ENCODE data around the gene BEX3.
"Not testable (repeated sequence)": the region's sequence is repeated elsewhere in the genome, so short reads cannot be mapped to it uniquely, and the experiment has no call there.

BEX3 gene

DNA sequence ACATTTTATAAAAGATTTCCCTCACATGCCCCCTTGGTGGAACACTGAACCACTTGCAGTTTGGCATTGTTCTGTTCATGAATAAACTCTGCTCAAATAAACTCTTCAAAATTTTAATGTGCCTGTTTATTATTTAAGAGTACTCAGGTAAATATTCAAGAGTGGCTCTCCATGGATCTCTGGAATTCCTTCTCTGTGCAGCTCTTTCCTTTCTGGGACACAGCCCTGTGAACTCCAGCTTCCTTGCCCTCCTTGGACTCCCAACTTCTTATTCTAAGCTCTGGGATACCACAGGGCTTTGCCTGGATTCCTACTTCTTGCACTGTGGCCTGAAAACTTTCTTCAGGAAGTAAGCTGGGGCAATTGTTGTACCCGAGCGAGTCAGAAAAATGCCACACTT lies 8.3 kb downstream of the BEX3 start:
- no peak for DNase-seq

DNA sequence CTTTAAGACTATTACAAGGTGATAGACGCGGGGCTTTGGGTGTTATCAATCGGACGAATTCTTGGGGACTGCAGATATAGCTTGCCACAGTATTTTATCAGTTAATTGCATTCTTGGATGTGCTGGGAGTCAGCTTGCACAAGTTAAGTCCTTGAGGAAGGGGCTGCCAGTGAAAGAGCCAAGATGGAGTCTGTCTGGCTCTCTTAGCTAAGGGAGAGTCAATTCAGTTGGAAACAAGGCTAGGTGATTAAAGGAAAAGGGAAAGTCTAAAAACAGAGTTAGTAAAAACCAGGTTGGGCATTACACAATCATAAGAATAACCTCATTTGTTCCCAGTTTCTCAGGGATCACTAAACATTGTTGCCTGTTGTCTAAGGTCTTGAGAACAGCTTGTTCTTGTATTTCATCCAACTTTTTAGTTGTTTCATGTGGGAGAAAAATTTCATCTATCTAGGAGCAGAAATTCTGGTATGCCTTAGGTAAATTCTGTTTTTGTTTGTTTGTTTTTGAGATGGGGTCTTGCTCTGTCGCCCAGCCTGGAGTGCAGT lies 9.0 kb downstream of the BEX3 start:
- DNase-seq: not testable (repeated sequence)

DNA sequence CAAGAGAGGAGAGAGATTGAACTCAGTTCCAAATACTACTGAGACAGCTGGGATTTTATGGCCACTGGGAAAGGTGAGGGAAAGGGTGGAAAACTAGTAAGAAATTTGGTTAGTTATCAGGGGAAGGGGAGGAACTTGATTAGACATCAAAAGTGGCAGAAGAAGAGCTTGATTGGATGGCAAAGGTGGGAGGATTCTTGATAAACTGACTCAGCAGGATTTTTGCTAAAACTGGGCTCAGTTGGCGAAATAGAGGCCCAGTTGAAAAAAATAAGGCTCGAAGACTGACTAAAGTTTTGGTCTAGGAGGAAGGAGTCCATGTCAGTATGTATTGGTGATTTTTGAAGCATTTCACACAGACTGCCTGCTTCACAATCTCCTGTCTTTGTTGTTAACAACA lies 10.0 kb downstream of the BEX3 start:
- no peak for DNase-seq

DNA sequence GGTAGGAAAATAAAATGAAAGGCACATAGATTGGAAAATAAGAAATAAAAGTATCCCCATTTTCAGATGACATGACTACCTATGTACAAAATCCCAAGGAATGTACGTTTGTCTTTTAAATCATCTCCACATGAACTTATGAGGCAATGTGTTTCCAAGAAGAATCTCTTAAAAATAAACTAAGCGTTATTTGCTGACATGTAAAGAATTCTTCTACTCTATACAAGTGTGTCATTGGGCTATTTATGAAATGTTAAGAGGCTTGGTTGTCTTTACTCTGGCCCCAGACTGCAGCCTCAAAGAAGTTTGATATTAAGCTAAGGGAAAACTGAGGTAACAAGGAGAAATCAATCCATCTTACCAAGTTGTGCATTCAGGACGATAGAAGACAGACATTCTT lies 17.1 kb downstream of the BEX3 start:
- no peak for DNase-seq

DNA sequence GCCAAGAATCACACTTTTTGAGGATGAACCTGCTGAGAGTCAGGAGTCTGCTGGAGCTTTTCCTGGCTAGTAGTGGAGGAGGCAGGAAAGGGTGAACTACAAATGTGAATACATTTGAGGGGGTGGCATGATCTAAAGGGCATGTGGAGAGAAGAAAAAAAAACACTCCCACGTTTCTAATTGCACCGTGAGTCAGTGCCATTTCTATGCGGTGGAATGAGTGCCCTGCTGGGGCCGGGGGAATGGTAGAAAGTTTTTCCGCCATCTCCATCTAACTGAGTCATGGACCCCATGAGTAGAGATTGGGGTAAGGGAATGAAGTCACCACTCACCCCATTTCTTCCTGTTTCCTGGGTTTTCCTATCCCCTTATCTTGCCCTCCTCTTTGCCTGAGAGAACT lies 19.8 kb downstream of the BEX3 start:
- DNase-seq: no peak

DNA sequence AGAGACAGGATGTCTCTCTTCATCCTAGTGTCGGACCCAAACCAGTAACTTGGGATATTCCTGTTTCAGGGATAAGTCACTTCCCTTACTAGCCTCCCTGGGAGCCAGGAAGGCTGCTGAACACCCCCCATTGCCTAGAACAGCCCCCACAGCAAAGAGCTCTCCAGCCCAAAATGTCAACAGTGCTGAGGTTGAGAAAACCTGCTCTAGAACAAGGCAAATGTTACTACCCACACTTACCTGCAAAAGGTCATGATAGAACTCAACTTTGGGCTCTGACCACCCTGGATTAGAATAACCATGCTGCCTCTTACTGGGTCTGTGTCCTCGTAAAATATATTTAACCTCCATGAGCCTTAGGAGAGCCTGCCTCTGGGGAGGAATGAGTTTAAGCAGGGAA lies 20.3 kb downstream of the BEX3 start:
- no peak for DNase-seq

DNA sequence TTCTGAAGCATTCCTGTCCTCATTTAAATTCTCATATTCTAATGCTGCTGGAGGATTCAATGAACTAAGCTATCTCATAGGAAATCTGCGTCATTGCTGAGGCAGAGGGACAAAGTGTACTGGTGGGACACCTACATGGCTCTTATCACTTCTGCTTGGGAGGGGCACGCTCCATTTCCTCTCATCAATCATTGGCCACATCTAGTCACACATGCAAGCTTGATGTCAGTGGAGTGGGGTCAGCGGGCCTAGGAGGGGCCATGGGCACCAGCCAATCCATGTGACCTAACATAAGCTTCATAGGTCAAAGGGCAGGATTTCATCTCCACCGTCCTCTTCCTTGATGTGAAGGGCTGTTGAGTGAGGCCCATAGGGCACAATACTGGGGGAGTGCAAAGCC lies 21.4 kb downstream of the BEX3 start:
- DNase-seq: no peak

DNA sequence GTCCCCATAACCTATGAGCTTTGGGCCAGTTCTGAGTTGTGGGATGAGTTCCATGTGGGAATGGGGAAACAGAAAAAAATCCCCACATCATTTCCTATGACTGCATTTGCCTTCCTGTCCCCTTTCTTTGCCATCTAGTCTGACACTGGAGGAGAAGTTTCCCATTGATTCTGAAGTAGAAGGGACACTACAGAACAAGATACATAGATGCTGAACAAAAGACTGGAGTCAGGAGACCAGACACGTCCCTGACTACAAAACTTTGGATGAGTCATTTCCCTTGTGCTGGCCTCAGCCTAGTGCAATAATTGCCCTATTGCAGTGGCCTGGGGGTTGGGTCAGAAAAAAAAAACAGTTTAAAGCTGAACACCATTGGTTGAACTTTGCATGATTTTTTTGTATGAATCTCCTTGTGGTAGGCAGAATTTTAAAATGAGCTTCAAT lies 22.1 kb downstream of the BEX3 start:
- peak; percentile 84 for DNase-seq

DNA sequence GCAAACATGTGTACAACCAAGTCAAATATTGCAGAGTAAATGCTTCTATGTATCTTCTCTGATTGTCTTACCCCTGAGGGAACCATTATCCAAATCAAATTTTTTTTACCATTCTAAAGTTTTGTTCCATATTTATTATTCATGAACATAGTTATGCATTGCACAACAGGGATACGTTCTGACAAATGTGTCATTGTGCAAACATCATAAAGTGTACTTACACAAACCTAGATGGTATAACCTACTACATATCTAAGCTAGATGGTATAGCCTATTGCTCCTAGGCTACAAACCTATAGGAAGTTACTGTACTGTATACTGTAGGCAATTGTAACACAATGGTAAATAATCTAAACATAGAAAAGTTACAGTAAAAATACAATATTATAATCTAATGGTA lies 23.4 kb downstream of the BEX3 start:
- DNase-seq: no peak

DNA sequence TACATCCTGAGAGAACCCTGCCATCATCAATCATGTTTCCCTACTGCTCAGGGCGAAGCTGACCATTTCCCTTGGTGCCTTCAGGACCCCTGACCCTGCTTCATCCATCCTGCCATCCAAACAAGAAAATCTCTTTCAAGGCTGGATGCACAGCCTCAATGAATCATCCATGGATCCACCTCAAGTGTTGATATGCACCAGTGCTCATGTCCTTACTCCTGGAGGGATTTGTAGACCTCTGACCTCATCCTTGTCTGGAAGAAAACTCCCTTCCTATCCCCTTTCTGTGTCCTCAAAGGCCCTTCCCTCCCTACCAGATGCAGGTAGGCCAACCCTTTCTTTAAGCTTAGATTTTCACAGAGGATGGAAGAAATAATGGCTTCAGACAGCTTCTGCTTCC lies 24.6 kb downstream of the BEX3 start:
- no peak for DNase-seq

DNA sequence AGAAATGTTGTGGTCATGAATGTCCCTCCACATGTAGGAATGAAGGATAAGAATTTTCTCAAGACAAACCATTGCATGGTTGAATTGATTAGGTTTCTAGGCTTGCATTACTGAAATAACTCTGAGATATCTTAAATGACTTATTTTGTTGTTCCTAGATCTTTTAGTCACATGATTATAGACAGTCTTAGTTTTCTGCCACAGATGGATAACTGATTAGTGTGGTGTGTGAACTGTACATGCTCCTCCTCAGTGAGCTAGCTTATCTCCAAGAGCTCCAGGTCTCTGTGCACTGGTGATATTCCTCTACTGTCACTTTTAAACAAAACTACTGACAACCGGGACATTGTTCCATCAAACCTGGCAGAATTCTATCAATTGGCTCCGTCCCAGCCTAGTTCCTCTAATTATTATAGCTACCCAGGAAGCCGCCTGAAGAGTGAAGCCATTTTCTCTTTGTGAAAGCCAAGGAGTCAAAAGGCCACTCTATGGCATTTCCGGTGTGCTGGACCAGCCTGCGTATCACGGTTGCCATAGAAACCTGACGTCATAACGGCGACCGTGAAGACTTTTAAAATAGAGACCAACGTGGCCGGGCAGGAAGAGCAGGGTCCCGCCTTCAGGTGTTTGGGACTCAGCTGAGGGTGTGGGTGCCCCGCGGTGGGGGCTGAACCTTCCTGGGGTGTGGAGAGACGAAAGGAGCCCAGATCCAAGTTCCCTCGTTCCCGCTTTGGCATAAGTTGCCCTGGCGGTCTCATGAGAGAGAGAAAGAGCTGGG lies 28.1 kb downstream of the BEX3 start:
- peak; percentile 91 for DNase-seq

DNA sequence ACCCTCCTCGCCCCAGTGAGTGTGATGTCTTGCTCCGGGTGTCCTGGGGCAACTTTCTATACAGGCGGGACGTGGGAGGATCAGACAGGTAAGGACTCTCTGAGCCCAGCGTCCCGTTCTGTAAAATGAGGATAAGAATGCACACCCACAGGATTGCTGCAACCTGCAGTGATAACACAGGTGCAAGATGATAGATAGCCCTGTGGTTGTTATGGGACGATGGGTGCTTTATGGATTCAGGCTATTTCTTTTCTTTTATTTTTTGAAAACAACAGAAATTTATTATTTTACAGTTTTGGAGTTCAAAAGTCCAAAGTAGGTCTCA lies 28.6 kb downstream of the BEX3 start:
- no peak for DNase-seq

DNA sequence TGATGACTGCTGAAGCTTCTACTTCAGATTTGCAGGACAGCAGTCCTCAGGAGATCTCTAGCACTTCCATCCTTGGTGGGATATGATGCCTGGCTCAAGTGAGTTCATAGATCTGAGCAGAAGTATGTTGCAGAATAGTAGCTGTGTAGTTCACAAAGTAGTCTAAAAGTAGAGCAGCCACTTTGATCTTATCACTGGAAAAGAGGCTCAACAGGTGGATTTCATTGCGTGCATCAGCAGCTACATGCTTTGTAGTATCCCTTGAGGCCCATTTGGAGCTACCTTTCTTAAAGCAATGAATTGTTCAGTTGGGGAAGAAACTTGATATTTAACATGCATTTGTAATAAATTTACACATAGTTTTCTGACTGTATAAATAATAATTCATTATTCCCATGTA lies 29.9 kb downstream of the BEX3 start:
- no peak for DNase-seq

DNA sequence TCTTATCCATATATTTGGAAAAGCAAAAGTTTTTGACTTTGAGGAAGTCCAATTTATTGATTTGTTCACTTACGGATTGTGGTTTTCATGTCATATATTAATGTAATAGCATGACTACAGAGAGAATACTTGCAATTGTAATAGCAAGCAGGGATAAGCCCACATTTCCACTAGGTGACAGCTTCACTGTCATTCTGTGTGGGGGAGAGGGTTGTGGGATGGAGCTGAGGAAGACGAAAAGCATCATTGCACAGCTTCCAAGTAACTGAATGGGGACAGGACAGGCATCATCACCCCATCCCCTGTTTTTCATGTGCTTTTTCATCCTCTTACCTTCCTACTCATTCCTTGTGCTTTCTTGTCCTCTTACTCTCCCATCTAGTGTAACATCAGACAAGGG lies 31.4 kb downstream of the BEX3 start:
- DNase-seq: no peak

DNA sequence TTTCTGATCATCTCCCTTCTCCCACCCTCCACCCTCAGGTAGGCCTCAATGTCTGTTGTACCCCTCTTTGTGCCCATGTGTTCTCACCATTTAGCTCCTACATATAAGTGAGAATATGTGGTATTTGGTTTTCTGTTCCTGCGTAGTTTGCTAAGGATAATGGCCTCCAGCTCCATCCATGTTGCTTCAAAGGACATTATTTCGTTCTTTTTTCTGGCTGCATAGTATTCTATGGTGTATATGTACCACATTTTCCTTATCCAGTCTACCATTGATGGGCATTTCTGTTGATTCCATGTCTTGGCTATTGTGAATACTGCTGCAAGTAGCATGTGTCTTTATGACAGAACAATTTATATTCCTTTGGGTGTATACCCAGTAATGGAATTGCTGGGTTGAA lies 35.4 kb downstream of the BEX3 start:
- DNase-seq: not testable (repeated sequence)

DNA sequence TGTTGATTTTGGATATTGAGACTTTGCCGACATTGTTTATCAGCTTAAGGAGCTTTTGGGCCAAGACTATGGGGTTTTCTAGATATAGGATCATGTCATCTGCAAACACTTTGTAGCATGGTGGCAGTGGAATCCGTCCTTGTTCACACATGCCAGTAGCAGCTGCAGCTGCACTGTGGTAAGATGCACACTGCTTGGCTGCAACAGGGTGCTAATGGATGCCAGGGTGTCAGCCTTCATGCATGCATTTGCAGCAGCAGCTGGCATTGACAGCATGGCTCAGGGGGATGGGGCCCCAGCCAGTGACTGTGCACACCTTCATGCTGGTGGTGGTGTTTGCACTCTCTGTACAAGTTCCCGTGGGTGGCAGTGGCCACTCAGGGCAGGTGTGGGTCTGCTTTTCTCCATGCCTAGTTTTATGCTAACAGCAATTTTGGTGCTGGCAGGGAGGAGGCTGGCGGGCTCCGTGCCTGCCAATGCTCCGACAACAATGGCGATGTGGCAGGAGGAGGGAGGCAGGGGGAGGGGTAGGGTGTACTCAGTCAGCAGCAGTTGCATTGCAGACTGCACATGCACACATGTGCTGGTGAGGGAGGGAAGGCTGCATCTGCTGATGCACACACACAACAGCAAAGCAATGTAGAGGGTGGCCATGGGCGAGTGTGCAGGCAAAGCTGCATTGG lies 37.5 kb downstream of the BEX3 start:
- no peak for DNase-seq

DNA sequence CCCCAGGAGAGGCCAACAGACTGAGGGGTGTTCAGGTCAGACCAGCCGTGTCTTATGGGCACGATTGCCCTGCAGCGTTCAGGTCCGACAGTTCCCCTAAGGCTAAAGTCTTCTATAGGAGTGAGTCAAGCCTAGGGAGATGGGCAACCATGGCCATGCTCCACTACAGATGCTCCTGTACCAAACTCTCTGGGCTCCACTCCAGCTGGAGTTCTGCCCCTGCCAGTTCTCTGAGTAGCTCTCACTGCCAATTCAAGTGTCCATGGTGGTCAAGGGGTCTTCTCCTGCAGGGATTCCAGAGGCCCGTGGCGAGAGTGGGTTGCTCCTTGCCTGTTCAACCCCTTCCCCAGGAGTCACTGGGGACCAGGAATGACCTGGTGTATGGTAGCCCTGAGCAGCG lies 38.2 kb downstream of the BEX3 start:
- no peak for DNase-seq

DNA sequence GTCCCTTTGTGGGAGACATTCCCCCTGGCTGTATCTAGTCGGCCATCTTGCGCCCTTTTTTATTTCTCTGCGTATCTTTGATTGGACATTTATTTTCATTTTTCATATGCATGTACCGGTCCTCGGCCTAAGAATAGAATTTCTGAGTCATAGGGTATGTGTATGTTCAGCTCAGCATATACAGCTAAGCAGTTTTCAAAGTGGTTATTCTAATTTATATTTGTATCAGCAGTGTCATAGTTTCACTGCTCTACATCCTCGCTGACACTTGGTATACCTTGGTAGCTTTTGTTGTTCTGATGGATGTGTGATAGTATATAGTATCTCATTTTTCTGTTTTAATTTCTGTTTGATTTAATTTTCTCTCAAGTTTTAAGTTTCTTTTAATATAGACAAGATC lies 38.7 kb downstream of the BEX3 start:
- no peak for DNase-seq

DNA sequence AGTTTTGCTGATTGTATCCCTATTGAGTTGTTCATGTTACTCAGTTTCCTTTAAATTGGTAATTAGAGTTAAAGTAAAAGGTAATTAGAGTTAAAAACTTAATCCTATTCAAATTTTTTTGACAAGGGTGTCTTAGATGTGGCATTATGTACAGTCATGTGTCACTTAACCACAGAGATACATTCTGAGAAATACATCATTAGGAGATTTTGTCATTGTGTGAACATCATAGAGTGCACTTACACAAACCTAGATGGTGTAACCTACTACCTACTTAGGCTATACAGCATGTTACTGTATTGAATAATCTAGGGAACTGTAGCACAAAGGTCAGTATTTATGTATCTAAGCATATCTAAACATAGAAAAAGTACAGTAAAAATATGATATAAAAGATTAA lies 39.2 kb downstream of the BEX3 start:
- no peak for DNase-seq

DNA sequence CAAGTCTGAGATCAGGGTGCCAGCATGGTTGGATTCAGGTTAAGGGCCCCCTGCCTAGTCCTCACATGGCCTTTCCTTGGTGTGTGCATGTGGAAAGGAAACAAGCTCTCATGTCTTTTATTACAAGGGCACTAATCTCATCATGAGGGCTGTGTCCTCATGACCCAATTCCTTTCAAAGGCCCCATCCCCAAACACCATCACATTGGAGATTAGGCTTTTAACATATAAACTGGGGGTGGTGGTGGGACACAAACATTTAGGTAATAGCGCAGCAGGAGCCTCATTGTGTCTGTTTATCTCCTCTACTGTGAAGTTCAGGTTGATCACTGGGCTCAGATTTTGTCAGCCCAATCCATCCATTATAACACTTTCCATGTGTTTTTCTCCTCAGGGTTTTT lies 41.0 kb downstream of the BEX3 start:
- no peak for DNase-seq

DNA sequence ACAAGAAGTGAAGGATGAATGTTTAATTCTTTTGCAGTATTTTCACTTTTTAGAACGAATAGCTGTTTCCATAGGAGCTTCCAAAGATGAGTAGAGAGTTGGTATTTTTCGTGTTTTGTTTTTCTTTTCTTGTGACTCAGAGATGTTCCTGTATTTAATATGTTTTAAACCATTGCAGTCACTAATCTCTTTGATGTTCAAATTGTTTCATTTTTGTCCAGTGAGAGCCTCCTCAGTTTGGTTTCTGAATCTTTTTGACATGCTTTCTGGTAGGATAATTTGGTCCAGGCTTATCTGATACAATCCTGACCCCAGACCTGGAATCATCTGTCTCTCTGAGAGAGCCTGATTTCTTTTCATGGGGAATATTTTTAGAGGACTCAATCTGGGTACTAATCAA lies 41.6 kb downstream of the BEX3 start:
- DNase-seq: no peak

DNA sequence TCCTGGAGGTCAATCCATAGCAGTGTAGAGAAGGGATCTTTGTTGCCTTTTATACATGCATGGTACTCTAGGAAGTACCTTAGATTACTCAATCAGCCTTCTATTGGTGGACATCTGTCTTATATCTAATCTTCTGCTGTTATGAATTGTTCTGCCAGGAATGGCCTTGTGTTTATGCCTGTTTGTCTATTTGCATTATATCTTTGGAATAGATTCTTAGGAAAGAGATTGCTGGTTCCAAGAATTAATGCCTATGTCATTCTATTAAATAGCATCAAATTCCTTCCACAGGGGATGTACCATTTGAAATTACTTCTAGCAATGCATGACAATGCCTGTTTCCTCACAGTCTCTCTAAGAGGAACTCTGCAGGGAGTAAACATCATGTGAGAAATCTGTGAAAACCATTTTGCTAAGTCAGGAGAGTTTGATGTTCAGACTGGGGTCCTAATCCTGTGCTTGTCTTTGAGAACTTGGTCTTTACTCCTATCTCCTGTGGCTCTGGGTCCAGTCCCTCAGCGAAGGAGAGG lies 42.5 kb downstream of the BEX3 start:
- DNase-seq: no peak

DNA sequence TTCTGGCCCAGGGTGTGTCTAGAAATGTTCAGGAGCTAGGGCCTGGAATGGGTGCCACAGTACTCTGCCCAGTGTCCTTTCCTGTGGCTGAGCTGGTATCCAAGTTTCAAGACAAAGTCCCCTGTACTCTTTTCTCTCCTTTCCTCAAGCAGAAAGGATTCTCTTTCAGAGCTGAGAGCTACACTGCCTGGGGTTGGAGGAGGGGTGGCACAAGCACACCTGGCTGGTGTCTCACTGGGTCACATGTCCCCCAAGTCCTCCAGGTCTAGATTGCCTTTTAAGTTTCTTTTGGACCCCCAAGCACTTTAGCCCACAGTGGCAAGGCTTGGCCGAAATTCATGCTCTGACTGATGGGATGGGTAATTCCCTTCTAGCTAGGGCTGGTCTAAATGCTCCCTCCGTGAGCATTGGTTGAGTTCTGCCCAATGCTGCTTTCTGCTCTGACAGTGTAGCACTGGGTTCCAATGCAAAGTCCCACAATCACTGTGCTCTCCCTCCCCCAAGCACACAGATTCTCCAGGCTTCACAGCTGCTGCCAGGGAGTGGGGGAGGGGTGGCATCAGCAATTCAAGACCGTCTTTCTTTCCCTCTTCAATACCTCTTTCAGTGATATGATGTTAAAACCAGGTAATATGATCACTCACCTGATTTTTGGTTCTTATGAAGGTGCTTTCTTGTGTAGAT lies 47.8 kb downstream of the BEX3 start:
- DNase-seq: no peak
